Mesendoderm (in vitro differentiated cells): ENCODE data around the gene SPATS2.
"Not testable (repeated sequence)": the region's sequence is repeated elsewhere in the genome, so short reads cannot be mapped to it uniquely, and the experiment has no call there.

Experiments used
- DNase-seq: peaks from one replicate; pipeline ENCODE4 v3.0.0; 2013
- H2AK5ac ChIP-seq: 2 replicates; pipeline ENCODE4 v1.6.1; 2013; ENCODE audit warnings: low read length, inconsistent platforms
- H2BK120ac ChIP-seq: 2 replicates; pipeline ENCODE4 v1.6.1; 2013; ENCODE audit warnings: low read depth, mild to moderate bottlenecking, low read length, moderate library complexity, mixed read lengths
- H2BK15ac ChIP-seq: replicated peaks from 2 replicates; pipeline ENCODE4 v1.6.1; 2013; ENCODE audit warnings: low read depth, mild to moderate bottlenecking, moderate library complexity
- H2BK5ac ChIP-seq: 2 replicates; pipeline ENCODE4 v1.6.1; 2013; ENCODE audit warnings: low read length, inconsistent platforms
- H3K18ac ChIP-seq: 2 replicates; pipeline ENCODE4 v1.6.1; 2013; ENCODE audit warnings: mild to moderate bottlenecking, low read length, mixed read lengths
- H3K23ac ChIP-seq: one replicate; pipeline ENCODE4 v1.6.1; 2013; ENCODE audit warnings: low read length
- H3K27ac ChIP-seq: 2 replicates; pipeline ENCODE4 v1.5.1; 2013; ENCODE audit warnings: low read depth, mild to moderate bottlenecking, inconsistent platforms, low read length, moderate library complexity
- H3K27me3 ChIP-seq: 2 replicates; pipeline ENCODE4 v1.6.1; 2013; ENCODE audit warnings: low read length, control low read depth, mild to moderate bottlenecking, inconsistent platforms; ENCODE audit not compliant: insufficient read depth, poor library complexity
- H3K36me3 ChIP-seq: 2 replicates; pipeline ENCODE4 v1.6.1; 2013; ENCODE audit warnings: low read length, inconsistent platforms; ENCODE audit not compliant: control insufficient read depth, insufficient read depth
- H3K4ac ChIP-seq: one replicate; pipeline ENCODE4 v1.6.1; 2013; ENCODE audit warnings: low read depth, mild to moderate bottlenecking, low read length, moderate library complexity
- H3K4me1 ChIP-seq: 2 replicates; pipeline ENCODE4 v1.6.1; 2013; ENCODE audit warnings: low read depth, low read length, inconsistent platforms; ENCODE audit not compliant: control insufficient read depth
- H3K4me2 ChIP-seq: 2 replicates; pipeline ENCODE4 v1.6.1; 2013; ENCODE audit warnings: low read length
- H3K4me3 ChIP-seq: 2 replicates; pipeline ENCODE4 v1.5.1; 2013; ENCODE audit warnings: mild to moderate bottlenecking, low read length
- H3K56ac ChIP-seq: one replicate; pipeline ENCODE4 v1.6.1; 2013; ENCODE audit warnings: low read length
- H3K79me1 ChIP-seq: 2 replicates; pipeline ENCODE4 v1.6.1; 2013; ENCODE audit warnings: low read length, inconsistent platforms
- H3K79me2 ChIP-seq: 2 replicates; pipeline ENCODE4 v1.6.1; 2013; ENCODE audit warnings: mild to moderate bottlenecking, low read length; ENCODE audit not compliant: control insufficient read depth, insufficient read depth
- H3K9ac ChIP-seq: 2 replicates; pipeline ENCODE4 v1.6.1; 2013; ENCODE audit warnings: low read length, inconsistent platforms
- H4K5ac ChIP-seq: one replicate; pipeline ENCODE4 v1.6.1; 2013; ENCODE audit warnings: low read length
- H4K8ac ChIP-seq: one replicate; pipeline ENCODE4 v1.6.1; 2013; ENCODE audit warnings: low read depth, mild to moderate bottlenecking, control low read depth, low read length, moderate library complexity
- WGBS: extraction: QIAGEN DNeasy Blood & Tissue Kit; methylation state at CpG from one replicate; pipeline ENCODE4 v1.1.7; 2013; ENCODE audit warnings: low lambda C conversion rate, missing lambda C conversion rate; ENCODE audit not compliant: insufficient coverage; ENCODE audit errors: extremely low coverage; 5-methylcytosine and 5-hydroxymethylcytosine counted together

Gene SPATS2

DNA sequence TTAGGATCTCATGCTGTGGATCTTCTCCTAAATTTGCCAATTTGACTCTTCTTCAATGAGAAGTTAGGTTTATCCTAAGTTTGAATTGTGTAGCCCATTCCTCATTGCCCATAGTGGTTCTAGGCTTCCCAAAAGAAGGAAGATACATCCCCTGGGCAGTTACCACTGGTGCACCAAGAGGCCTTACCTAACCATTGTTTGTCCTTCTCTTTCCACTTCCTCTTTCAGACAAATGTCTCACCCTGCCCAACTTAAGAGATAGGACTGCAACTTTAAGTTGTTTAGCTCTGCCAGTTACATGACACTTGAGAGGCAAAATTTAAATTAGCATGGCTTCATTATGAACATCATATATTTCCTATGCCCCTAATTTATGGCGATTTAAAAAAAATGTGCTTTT, 162.2 kb downstream of the SPATS2 start:
- Histone ChIP-seq H3K23ac (no peak overlapping the region), H3K4ac (no peak overlapping the region), H3K9ac (no peak overlapping the region), H2BK5ac (no peak overlapping the region), H3K27me3 (no peaks in the 10 kb centered on the region), H3K27ac (no peak overlapping the region), H4K5ac (no peak overlapping the region), H3K56ac (no peak overlapping the region), H3K4me2 (no peak overlapping the region), H2AK5ac (no peak overlapping the region), H3K79me1 (no peaks in the 10 kb centered on the region), H3K79me2 (no peaks in the 10 kb centered on the region), H3K4me1 (no peaks in the 10 kb centered on the region), H2BK120ac (no peak overlapping the region), H3K18ac (no peak overlapping the region), H4K8ac (no peak overlapping the region), H3K4me3 (no peak overlapping the region), H2BK15ac (no peak overlapping the region), H3K36me3 (peaks cover 10% of the 10 kb centered on the region)
- DNase-seq, result no peak
- no CpG with 5 or more reads among the region's 1 CpG for WGBS

DNA sequence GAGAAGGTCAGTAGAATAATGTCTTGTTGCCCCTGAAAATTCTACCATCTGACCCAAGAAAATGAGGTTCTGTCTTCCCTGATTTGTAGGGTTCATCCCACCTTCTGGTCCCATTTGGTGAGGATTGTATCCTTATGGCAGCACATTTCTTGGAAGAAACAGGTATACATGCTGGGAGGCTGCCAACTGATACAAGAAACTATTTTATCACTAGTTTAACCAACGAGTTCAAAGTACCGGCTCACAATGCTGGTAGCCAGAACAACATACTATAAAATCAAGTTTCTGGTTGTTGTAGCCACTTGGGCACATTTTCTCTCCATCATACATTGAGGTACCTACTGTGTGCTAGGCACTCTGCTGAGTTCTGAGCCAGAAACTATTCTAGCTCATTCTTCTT, 164.5 kb downstream of the SPATS2 start:
- Histone ChIP-seq H3K23ac (no peak overlapping the region), H2BK5ac (no peak overlapping the region), H3K18ac (no peak overlapping the region), H3K27me3 (peaks cover 9% of the 10 kb centered on the region), H4K8ac (no peak overlapping the region), H2AK5ac (no peak overlapping the region), H3K79me1 (no peaks in the 10 kb centered on the region), H3K56ac (no peak overlapping the region), H3K4me3 (no peak overlapping the region), H3K4ac (no peak overlapping the region), H3K9ac (no peak overlapping the region), H3K4me2 (no peak overlapping the region), H3K4me1 (no peaks in the 10 kb centered on the region), H4K5ac (no peak overlapping the region), H3K36me3 (peaks cover 5% of the 10 kb centered on the region), H2BK120ac (no peak overlapping the region), H3K27ac (no peak overlapping the region), H3K79me2 (no peaks in the 10 kb centered on the region), H2BK15ac (no peak overlapping the region)
- WGBS, result no CpG with 5 or more reads among the region's 2 CpGs
- no peak for DNase-seq

DNA sequence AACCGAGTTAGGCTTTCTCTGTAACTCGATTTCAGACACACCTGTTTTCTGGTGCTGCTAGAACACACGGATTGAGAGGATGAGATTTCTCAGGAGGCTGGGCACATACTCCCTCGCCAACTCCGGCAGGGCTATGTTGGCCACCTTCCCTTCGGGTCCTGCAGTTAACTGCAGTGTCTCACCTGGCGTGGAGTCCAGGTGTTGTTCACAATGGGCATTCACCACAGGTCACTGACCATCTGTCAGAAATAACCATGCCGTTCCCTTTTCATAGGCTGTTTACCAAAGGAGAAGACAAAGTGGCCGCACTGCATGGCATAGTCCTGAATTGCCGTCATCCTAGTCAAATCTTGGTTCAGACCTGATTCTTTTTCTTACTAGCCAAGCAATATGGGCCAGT, 166.1 kb downstream of the SPATS2 start:
- H3K4ac ChIP-seq, result no peak overlapping the region
- WGBS, result no CpG with 5 or more reads among the region's 10 CpGs
- H2BK120ac ChIP-seq, result no peak overlapping the region
- H3K23ac ChIP-seq, result no peak overlapping the region
- no peak overlapping the region for H3K27ac ChIP-seq
- H3K4me2 ChIP-seq, result no peak overlapping the region
- no peak overlapping the region for H2BK15ac ChIP-seq
- no peak overlapping the region for H4K8ac ChIP-seq
- H3K56ac ChIP-seq, result no peak overlapping the region
- H3K79me1 ChIP-seq, result no peaks in the 10 kb centered on the region
- DNase-seq, result no peak
- H2AK5ac ChIP-seq, result no peak overlapping the region
- no peaks in the 10 kb centered on the region for H3K36me3 ChIP-seq
- no peak overlapping the region for H3K9ac ChIP-seq
- peaks cover 2% of the 10 kb centered on the region for H3K4me1 ChIP-seq
- peaks cover 24% of the 10 kb centered on the region for H3K27me3 ChIP-seq
- no peak overlapping the region for H2BK5ac ChIP-seq
- H3K4me3 ChIP-seq, result no peak overlapping the region
- no peaks in the 10 kb centered on the region for H3K79me2 ChIP-seq
- no peak overlapping the region for H3K18ac ChIP-seq
- H4K5ac ChIP-seq, result no peak overlapping the region

DNA sequence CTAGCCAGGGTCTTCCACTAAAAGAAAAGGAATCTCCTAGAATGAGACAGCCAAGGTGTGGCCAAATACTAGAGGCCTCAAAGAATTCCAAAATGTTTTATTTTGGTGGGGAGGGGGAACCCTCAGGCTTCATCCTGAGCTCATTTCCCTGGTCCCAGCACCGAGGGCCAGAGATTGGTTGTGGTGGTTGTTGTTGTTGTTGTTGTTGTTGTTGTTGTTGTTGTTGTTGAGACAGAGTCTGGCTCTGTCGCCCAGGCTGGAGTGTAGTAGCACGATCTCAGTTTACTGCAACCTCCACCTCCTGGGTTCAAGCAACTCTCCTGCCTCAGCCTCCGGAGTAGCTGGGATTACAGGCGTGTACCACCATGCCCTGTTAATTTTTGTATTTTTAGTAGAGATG, 166.9 kb downstream of the SPATS2 start:
- H3K79me1 ChIP-seq, H2BK15ac ChIP-seq, H3K36me3 ChIP-seq, H3K18ac ChIP-seq, H3K4me1 ChIP-seq, H4K5ac ChIP-seq, H3K4me3 ChIP-seq, H3K79me2 ChIP-seq, H2BK120ac ChIP-seq, H3K4me2 ChIP-seq, DNase-seq, H3K23ac ChIP-seq, H3K9ac ChIP-seq, H3K27ac ChIP-seq, H2AK5ac ChIP-seq, H4K8ac ChIP-seq, H3K4ac ChIP-seq, H2BK5ac ChIP-seq, H3K56ac ChIP-seq: not testable (repeated sequence)
- no CpG with 5 or more reads among the region's 5 CpGs for WGBS
- H3K27me3 ChIP-seq, result peaks cover 27% of the 10 kb centered on the region

DNA sequence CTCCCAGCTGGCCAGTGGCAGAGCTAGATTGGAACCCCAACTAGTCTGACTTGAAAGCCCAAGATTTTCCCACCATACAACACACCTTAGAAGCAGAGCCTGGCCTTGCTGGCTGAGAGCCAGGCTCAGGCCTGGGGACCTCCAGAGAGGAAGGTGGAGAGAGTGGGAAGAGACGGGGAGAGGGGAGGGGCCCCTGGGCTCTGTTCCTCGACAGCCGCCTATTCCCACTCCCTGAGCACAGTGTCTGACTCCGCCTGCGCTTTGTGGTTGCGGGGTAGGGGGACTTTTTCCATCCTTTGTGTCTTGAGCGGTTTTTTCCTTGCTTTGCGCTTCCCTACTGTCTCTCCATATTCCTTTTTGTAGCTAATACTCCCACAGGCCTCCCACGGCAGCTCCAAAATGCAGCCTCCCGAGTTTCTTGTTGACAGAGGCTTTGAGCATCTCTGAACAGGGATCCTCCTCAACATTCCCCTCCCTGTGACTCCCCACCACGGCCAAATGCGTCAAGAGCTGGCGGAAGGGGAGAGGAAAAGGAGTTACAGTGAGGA, 167.5 kb downstream of the SPATS2 start:
- Histone ChIP-seq H2BK15ac (no peak overlapping the region), H3K23ac (no peak overlapping the region), H2AK5ac (no peak overlapping the region), H3K79me2 (no peaks in the 10 kb centered on the region), H3K56ac (no peak overlapping the region), H3K27me3 (peaks cover 34% of the 10 kb centered on the region), H3K27ac (no peak overlapping the region), H2BK5ac (no peak overlapping the region), H3K36me3 (no peaks in the 10 kb centered on the region), H2BK120ac (no peak overlapping the region), H3K4me3 (no peak overlapping the region), H3K4me2 (no peak overlapping the region), H3K79me1 (no peaks in the 10 kb centered on the region), H4K5ac (no peak overlapping the region), H4K8ac (no peak overlapping the region), H3K4ac (no peak overlapping the region), H3K9ac (no peak overlapping the region), H3K4me1 (peaks cover 2% of the 10 kb centered on the region), H3K18ac (no peak overlapping the region)
- no CpG with 5 or more reads among the region's 13 CpGs for WGBS
- DNase-seq, result no peak

DNA sequence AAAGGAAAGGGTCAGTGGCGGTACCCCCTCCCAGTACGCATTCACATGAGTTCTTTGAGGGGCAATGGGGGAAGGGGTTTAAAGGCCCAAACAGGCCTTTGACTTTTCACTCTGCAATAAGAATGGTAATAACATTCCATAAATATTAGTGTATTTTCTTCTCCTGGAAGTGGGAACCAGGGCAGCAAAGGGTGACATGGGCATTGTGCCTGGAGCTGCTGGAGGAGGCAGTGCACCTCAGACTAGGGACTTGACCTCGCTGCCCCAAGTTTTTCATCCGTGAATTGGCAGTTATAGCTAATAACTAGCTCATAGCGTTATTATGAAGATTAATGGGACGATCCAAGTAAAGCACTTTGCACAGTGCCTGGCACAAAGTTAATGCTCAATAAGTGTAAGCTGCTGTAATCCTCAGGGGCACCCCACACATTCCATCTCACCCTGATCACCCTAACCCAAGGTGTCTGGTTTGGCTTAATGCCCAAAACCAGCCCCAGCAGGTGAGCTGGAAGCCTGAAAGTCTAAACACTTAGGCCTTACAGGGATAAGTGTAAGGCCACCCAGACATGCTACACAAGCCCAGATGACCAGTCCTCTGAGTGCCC, 168.8 kb downstream of the SPATS2 start:
- no peak overlapping the region for H3K27ac ChIP-seq
- H3K79me1 ChIP-seq, result no peaks in the 10 kb centered on the region
- H2BK15ac ChIP-seq, result no peak overlapping the region
- H2BK5ac ChIP-seq, result no peak overlapping the region
- no peak overlapping the region for H2AK5ac ChIP-seq
- no peak overlapping the region for H3K56ac ChIP-seq
- H3K79me2 ChIP-seq, result no peaks in the 10 kb centered on the region
- H2BK120ac ChIP-seq, result no peak overlapping the region
- DNase-seq, result no peak
- no peak overlapping the region for H3K23ac ChIP-seq
- WGBS, result no CpG with 5 or more reads among the region's 6 CpGs
- H4K8ac ChIP-seq, result no peak overlapping the region
- H3K4ac ChIP-seq, result no peak overlapping the region
- H3K4me3 ChIP-seq, result no peak overlapping the region
- H3K18ac ChIP-seq, result no peak overlapping the region
- no peak overlapping the region for H4K5ac ChIP-seq
- H3K4me1 ChIP-seq, result peaks cover 2% of the 10 kb centered on the region
- H3K27me3 ChIP-seq, result peaks cover 41% of the 10 kb centered on the region
- no peak overlapping the region for H3K4me2 ChIP-seq
- no peaks in the 10 kb centered on the region for H3K36me3 ChIP-seq
- no peak overlapping the region for H3K9ac ChIP-seq
